ENCODE data around the gene C1orf226. TPM values are rescaled to one million over a fixed set of nuclear protein-coding genes. Genes with fewer than 3 reads are reported as not detected.
"Not testable (repeated sequence)": the region's sequence is repeated elsewhere in the genome, so short reads cannot be mapped to it uniquely, and the experiment has no call there.

C1orf226 gene
- total and polyA plus RNA-seq, 7 donors, result 0.10 to 1.1 (median 0.28) TPM

GRCh38 chr1:162407539-162407938, 26.0 kb downstream of the C1orf226 start:
- intact Hi-C loops (cut with DNase I), result no loop called here
- H3K4me3 ChIP-seq, result no peak overlapping the region
- H3K27ac ChIP-seq, result no peak overlapping the region
- no peaks in the 10 kb centered on the region for H3K9me3 ChIP-seq
- ATAC-seq (no peak), DNase-seq (no peak)
- WGBS, 3 donors, result 84 to 91% (median 91%) methylated on average over 1 of the region's 1 CpG
- H3K4me1 ChIP-seq, result no peaks in the 10 kb centered on the region
- no peaks in the 10 kb centered on the region for H3K27me3 ChIP-seq (ENCODE audit: insufficient read depth in 3 of 3, low read length in 2 of 3)
- TF ChIP-seq CTCF (IDR thresholded peaks at IDR 0.05), result no peak
- H3K36me3 ChIP-seq (ENCODE audit: insufficient read depth in 1 of 2, low read depth in 1 of 2), result no peaks in the 10 kb centered on the region

- ATAC-seq (no peak), DNase-seq (no peak)
- Histone ChIP-seq H3K27me3 (ENCODE audit: insufficient read depth in 3 of 3, low read length in 2 of 3) (no peaks in the 10 kb centered on the region), H3K36me3 (ENCODE audit: insufficient read depth in 1 of 2, low read depth in 1 of 2) (no peaks in the 10 kb centered on the region), H3K9me3 (no peaks in the 10 kb centered on the region), H3K4me3 (no peak within 1 kb of the TSS), H3K4me1 (no peaks in the 10 kb centered on the region), H3K27ac (no peak within 1 kb of the TSS)
- 62 to 75% (median 73%) methylated on average over 3 of the region's 3 CpGs for WGBS, 3 donors
- intact Hi-C loops (cut with DNase I), result no loop called here
- no peak for TF ChIP-seq CTCF (IDR thresholded peaks at IDR 0.05)
These were observed 30.5 kb downstream of the C1orf226 start, which contains the start of gene SH2D1B for GRCh38 chr1:162412002-162412401. Gene SH2D1B (minus strand): TSS chr1:162412136. CDS start chr1:162412016, 120 bp downstream.

- TF ChIP-seq CTCF (IDR thresholded peaks at IDR 0.05), result no peak
- ATAC-seq (no peak), DNase-seq (no peak)
- Histone ChIP-seq H3K27me3 (ENCODE audit: insufficient read depth in 3 of 3, low read length in 2 of 3) (peaks cover 0 to 4% (median 0%) of the 10 kb centered on the region in 3 donors), H3K4me1 (no peaks in the 10 kb centered on the region), H3K4me3 (no peak overlapping the region), H3K36me3 (ENCODE audit: insufficient read depth in 1 of 2, low read depth in 1 of 2) (no peaks in the 10 kb centered on the region), H3K9me3 (no peaks in the 10 kb centered on the region), H3K27ac (no peak overlapping the region)
- intact Hi-C loops (cut with DNase I), result no loop called here
These were observed 34.7 kb downstream of the C1orf226 start for GRCh38 chr1:162416215-162416614.

GRCh38 chr1:162416909-162417308, 35.4 kb downstream of the C1orf226 start:
- ATAC-seq, result no peak
- Histone ChIP-seq H3K27ac (no peak overlapping the region), H3K36me3 (ENCODE audit: insufficient read depth in 1 of 2, low read depth in 1 of 2) (no peaks in the 10 kb centered on the region), H3K4me3 (no peak overlapping the region), H3K27me3 (ENCODE audit: insufficient read depth in 3 of 3, low read length in 2 of 3) (peaks cover 0 to 4% (median 0%) of the 10 kb centered on the region in 3 donors), H3K9me3 (no peaks in the 10 kb centered on the region), H3K4me1 (no peaks in the 10 kb centered on the region)
- DNase-seq, result no peak
- intact Hi-C loops (cut with DNase I), result no loop called here
- no peak for TF ChIP-seq CTCF (IDR thresholded peaks at IDR 0.05)
- WGBS, 3 donors, result 80 to 87% (median 80%) methylated on average over 2 of the region's 2 CpGs

GRCh38 chr1:162417650-162418049, 36.1 kb downstream of the C1orf226 start:
- Histone ChIP-seq H3K4me1 (no peaks in the 10 kb centered on the region), H3K27ac (no peak overlapping the region), H3K4me3 (no peak overlapping the region), H3K36me3 (ENCODE audit: insufficient read depth in 1 of 2, low read depth in 1 of 2) (no peaks in the 10 kb centered on the region), H3K9me3 (no peaks in the 10 kb centered on the region), H3K27me3 (ENCODE audit: insufficient read depth in 3 of 3, low read length in 2 of 3) (peaks cover 0 to 4% (median 0%) of the 10 kb centered on the region in 3 donors)
- no peak for DNase-seq
- intact Hi-C loops (cut with DNase I), result no loop called here
- TF ChIP-seq CTCF (IDR thresholded peaks at IDR 0.05), result no peak
- ATAC-seq, result no peak
- 87 to 93% (median 89%) methylated on average over 7 of the region's 7 CpGs for WGBS, 3 donors

GRCh38 chr1:162418584-162418983, 37.1 kb downstream of the C1orf226 start:
- 78 to 80% (median 80%) methylated on average over 7 of the region's 7 CpGs for WGBS, 3 donors
- DNase-seq; intact Hi-C loops (cut with DNase I); H3K9me3 ChIP-seq; H3K36me3 ChIP-seq (ENCODE audit: insufficient read depth in 1 of 2, low read depth in 1 of 2); H3K27me3 ChIP-seq (ENCODE audit: insufficient read depth in 3 of 3, low read length in 2 of 3); H3K4me3 ChIP-seq; H3K27ac ChIP-seq; ATAC-seq; H3K4me1 ChIP-seq: not testable (repeated sequence)

- H3K4me3 ChIP-seq; H3K36me3 ChIP-seq (ENCODE audit: insufficient read depth in 1 of 2, low read depth in 1 of 2); ATAC-seq; H3K4me1 ChIP-seq; DNase-seq; H3K27me3 ChIP-seq (ENCODE audit: insufficient read depth in 3 of 3, low read length in 2 of 3); H3K27ac ChIP-seq; intact Hi-C loops (cut with DNase I); H3K9me3 ChIP-seq: not testable (repeated sequence)
- 59 to 67% (median 59%) methylated on average over 9 of the region's 9 CpGs for WGBS, 3 donors
These were observed 38.0 kb downstream of the C1orf226 start for GRCh38 chr1:162419450-162419931.
